AG09309 (cell line): ENCODE measurements around the gene R3HDML.
"Not testable (repeated sequence)": the region's sequence is repeated elsewhere in the genome, so short reads cannot be mapped to it uniquely, and the experiment has no call there.

Source experiments
- DNase-seq: peaks from one replicate; pipeline ENCODE4 v3.0.0-alpha.2; 2010; ENCODE audit warnings: low read depth
- H3K4me3 ChIP-seq: 2 replicates; pipeline ENCODE4 v1.5.1; 2011; ENCODE audit warnings: mild to moderate bottlenecking, low read depth, low read length, moderate library complexity; ENCODE audit not compliant: control insufficient read depth
- TF ChIP-seq, protein P1 (sequence below): IDR thresholded peaks from 2 replicates; pipeline ENCODE4 v1.5.1; 2011; ENCODE audit warnings: mild to moderate bottlenecking, low read depth, low read length, inconsistent platforms; ENCODE audit not compliant: insufficient read depth, control insufficient read depth; ENCODE audit errors: missing control alignments

R3HDML gene

GRCh38 chr20:44310664-44311639 is 25.9 kb upstream of the R3HDML start, which contains the start of gene FITM2:
FITM2 (minus strand) TSS chr20:44311202; CDS start chr20:44311148, 54 bp downstream.
- DNase-seq, result peak; percentile 83
- TF ChIP-seq, protein P1, sequence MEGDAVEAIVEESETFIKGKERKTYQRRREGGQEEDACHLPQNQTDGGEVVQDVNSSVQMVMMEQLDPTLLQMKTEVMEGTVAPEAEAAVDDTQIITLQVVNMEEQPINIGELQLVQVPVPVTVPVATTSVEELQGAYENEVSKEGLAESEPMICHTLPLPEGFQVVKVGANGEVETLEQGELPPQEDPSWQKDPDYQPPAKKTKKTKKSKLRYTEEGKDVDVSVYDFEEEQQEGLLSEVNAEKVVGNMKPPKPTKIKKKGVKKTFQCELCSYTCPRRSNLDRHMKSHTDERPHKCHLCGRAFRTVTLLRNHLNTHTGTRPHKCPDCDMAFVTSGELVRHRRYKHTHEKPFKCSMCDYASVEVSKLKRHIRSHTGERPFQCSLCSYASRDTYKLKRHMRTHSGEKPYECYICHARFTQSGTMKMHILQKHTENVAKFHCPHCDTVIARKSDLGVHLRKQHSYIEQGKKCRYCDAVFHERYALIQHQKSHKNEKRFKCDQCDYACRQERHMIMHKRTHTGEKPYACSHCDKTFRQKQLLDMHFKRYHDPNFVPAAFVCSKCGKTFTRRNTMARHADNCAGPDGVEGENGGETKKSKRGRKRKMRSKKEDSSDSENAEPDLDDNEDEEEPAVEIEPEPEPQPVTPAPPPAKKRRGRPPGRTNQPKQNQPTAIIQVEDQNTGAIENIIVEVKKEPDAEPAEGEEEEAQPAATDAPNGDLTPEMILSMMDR, result peak; percentile 92
- H3K4me3 ChIP-seq, result peak within 1 kb of the TSS; percentile 99

- no peak for DNase-seq
- TF ChIP-seq, protein P1, result no peak
- no peak overlapping the region for H3K4me3 ChIP-seq
Observed at GRCh38 chr20:44314870-44315269, 22.0 kb upstream of the R3HDML start.

DNA sequence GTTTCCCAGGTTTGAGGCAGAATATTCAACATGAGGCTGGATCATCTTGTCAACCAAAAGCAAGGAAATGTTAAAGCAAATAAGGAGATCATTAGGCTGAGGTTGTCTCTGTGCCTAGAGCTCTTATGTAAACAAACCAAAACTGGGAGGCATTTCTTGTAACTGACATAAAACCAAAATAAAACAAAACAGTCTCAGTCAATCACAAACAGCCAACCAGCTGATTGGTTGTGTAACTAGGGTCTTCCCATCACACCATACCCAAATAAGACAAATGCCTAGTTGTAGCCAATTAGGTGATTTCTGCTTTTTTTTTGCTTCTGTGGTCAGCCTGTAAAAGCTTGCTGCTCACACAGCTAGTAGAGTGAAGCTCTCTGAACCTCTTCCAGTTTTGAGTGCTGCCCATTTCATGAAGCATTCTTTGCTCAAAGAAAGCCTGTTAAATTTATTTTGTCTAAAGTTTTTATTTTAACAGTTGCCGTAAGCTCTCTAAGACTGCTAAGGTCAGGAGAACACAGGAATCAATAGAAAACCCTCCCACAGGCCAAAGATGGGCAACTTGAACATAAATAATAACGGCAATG is 16.9 kb upstream of the R3HDML start:
- no peak overlapping the region for H3K4me3 ChIP-seq
- TF ChIP-seq, protein P1, result no peak
- DNase-seq, result no peak

- H3K4me3 ChIP-seq, result no peak overlapping the region
- no peak for DNase-seq
- TF ChIP-seq, protein P1, result no peak
Observed at GRCh38 chr20:44324343-44324742, 12.5 kb upstream of the R3HDML start.

GRCh38 chr20:44326391-44327159 is 10.3 kb upstream of the R3HDML start:
- TF ChIP-seq, protein P1, result no peak
- no peak for DNase-seq
- no peak overlapping the region for H3K4me3 ChIP-seq

- not testable (repeated sequence) for H3K4me3 ChIP-seq, DNase-seq
Observed at GRCh38 chr20:44327748-44328147, 9.1 kb upstream of the R3HDML start.
